GM12878 (cell line): Measurements from ENCODE around the gene AOPEP. TPM values are rescaled to one million over a fixed set of nuclear protein-coding genes. Genes with fewer than 3 reads are reported as not detected.

ENCODE experiments used
- ATAC-seq: fragments of 200-7000 bp; cut with Tn5 transposase; 3 replicates; pipeline ENCODE4 v1.9.1; 2020; ENCODE audit warnings: mild to moderate bottlenecking, moderate library complexity
- BruUV-seq: library from RNA; stranded (reverse); fragments of 400-500 nt; replicated peaks from 2 replicates; lab custom pipeline; 2021; lab: Mats Ljungman, UMichigan
- CTCF ChIA-PET: fragments of 300-600 bp; sonication (Branson Sonifier 250); formaldehyde crosslinking; extraction: SDS; loops from one replicate; lab custom pipeline; 2021; ENCODE audit warnings: inconsistent platforms; lab: Yijun Ruan, JAX
- POLR2A ChIA-PET: fragments of 350-600 bp; formaldehyde crosslinking; extraction: SDS; loops from one replicate; lab custom pipeline; 2021; ENCODE audit warnings: inconsistent platforms; lab: Charles Lee
- RAD21 ChIA-PET: fragments of 300-600 bp; sonication (Branson Sonifier 250); formaldehyde crosslinking; loops from one replicate; lab custom pipeline; 2023; ENCODE audit warnings: antibody characterized with exemption; ENCODE audit not compliant: unreplicated experiment; lab: Charles Lee
- SMC1A ChIA-PET: fragments of 300-600 bp; sonication (Branson Sonifier 250); formaldehyde crosslinking; loops from one replicate; lab custom pipeline; 2023; ENCODE audit not compliant: unreplicated experiment, uncharacterized antibody; lab: Charles Lee
- DNase-seq: peaks from one replicate; pipeline ENCODE4 v3.0.0-alpha.2; 2011; ENCODE audit warnings: low read depth, low spot score
- FAIRE-seq: peaks from 3 replicates; lab custom pipeline; 2011; peaks lifted over from hg19 to GRCh38; lab: Jason Lieb, UNC
- H2AFZ ChIP-seq: 2 replicates; pipeline ENCODE4 v1.6.0; 2011; ENCODE audit warnings: low read depth, low read length, control low read depth; ENCODE audit not compliant: control insufficient read depth
- H3K27ac ChIP-seq: 2 replicates; pipeline ENCODE4 v1.5.1; 2011; ENCODE audit warnings: control low read depth; ENCODE audit not compliant: control insufficient read depth, insufficient read depth
- H3K27me3 ChIP-seq, 2 experiments: replicated peaks in 1 of 2; 2 replicates each; pipeline versions ENCODE4 v1.6.0 to v1.6.1; 2011; ENCODE audit warnings: low read length in 1 of 2; ENCODE audit not compliant: control insufficient read depth in 2 of 2, insufficient read depth in 2 of 2
- H3K36me3 ChIP-seq, 2 experiments: 2 replicates each; pipeline ENCODE4 v1.5.1; 2011; ENCODE audit warnings: low read length in 1 of 2; ENCODE audit not compliant: control insufficient read depth in 2 of 2, insufficient read depth in 2 of 2
- H3K4me1 ChIP-seq: 2 replicates; pipeline ENCODE4 v1.6.1; 2011; ENCODE audit warnings: mild to moderate bottlenecking, low read length, moderate library complexity, mixed read lengths; ENCODE audit not compliant: control insufficient read depth, insufficient read depth
- H3K4me2 ChIP-seq: 2 replicates; pipeline ENCODE4 v1.6.0; 2011; ENCODE audit warnings: control low read depth; ENCODE audit not compliant: control insufficient read depth, insufficient read depth
- H3K4me3 ChIP-seq: fragments of 200-600 bp; sonication (generic); 2 replicates; pipeline ENCODE4 v1.5.1; 2016
- H3K79me2 ChIP-seq: 2 replicates; pipeline ENCODE4 v1.6.0; 2011; ENCODE audit warnings: low read length; ENCODE audit not compliant: control insufficient read depth, insufficient read depth
- H3K9ac ChIP-seq: 2 replicates; pipeline ENCODE4 v1.8.0; 2011; ENCODE audit warnings: low read length, control low read depth, mixed read lengths; ENCODE audit not compliant: control insufficient read depth, insufficient read depth
- H3K9me3 ChIP-seq: replicated peaks from 3 replicates; pipeline ENCODE4 v1.5.1; 2011; ENCODE audit warnings: mild to moderate bottlenecking, low read length; ENCODE audit not compliant: control insufficient read depth, insufficient read depth
- H4K20me1 ChIP-seq: 2 replicates; pipeline ENCODE4 v1.6.0; 2011; ENCODE audit not compliant: control insufficient read depth, insufficient read depth
- CBX5 ChIP-seq: sonication (generic); IDR thresholded peaks from 2 replicates; pipeline ENCODE4 v1.6.1; 2016; ENCODE audit warnings: low read depth, moderate library complexity, mild to moderate bottlenecking, inconsistent platforms
- HDAC6 ChIP-seq: fragments of 200-600 bp; sonication (generic); IDR thresholded peaks from one replicate; pipeline ENCODE4 v1.8.0; 2017; ENCODE audit warnings: antibody characterized with exemption; ENCODE audit not compliant: unreplicated experiment
- JUNB ChIP-seq: IDR thresholded peaks from 2 replicates; pipeline ENCODE4 v1.6.1; 2016; ENCODE audit warnings: antibody characterized with exemption, mild to moderate bottlenecking
- SMC3 ChIP-seq: IDR thresholded peaks from 2 replicates; pipeline ENCODE4 v1.6.1; 2011; ENCODE audit warnings: low read length, improper control_type of control experiment, borderline replicate concordance
- SUZ12 ChIP-seq: fragments of 200-600 bp; sonication (generic); IDR thresholded peaks from one replicate; pipeline ENCODE4 v1.6.1; 2018; ENCODE audit warnings: antibody characterized with exemption, mild to moderate bottlenecking; ENCODE audit not compliant: unreplicated experiment
- WGBS: methylation state at CpG from one replicate; pipeline ENCODE4 v1.1.6; 2016; ENCODE audit warnings: low lambda C conversion rate; ENCODE audit not compliant: insufficient replicate concordance, insufficient coverage; ENCODE audit errors: missing lambda C conversion rate; 5-methylcytosine and 5-hydroxymethylcytosine counted together
- in situ Hi-C: fragments of 300-500 bp; cut with MboI; formaldehyde crosslinking; loops from 9 replicates; pipeline ENCODE4 v1.14.3; 2018; ENCODE audit warnings: mixed read lengths
- intact Hi-C: fragments of 100-400 bp; cut with micrococcal nuclease; formaldehyde crosslinking; loops from one replicate; pipeline ENCODE4 v1.14.2; 2022; ENCODE audit not compliant: unreplicated experiment
- polyA plus RNA-seq, 11 experiments: library from polyadenylated mRNA; depleted of rRNA in 4 of 11; unstranded in 6 of 11; stranded (reverse) in 5 of 11; fragments of >200 nt; fragmentation: Nextera tagmentation in 4 of 11; fragmentation: Illumina TruSeq in 1 of 11; extraction: Ambion mirVana in 4 of 11; extraction: Trizol in 1 of 11; gene quantifications; 1 replicate in 1 of 11; 2 replicates in 10 of 11; pipeline versions ENCODE4 v1.2.1 to v1.2.3, GENCODE V29; 2011 to 2016; ENCODE audit warnings: inconsistent platforms in 2 of 11, missing spikeins in 2 of 11, low read depth in 1 of 11
- total RNA-seq, 4 experiments: library from RNA; depleted of rRNA in 3 of 4; stranded (reverse); fragments of >200 nt in 3 of 4; fragmentation: Illumina TruSeq in 1 of 4; extraction: Trizol in 1 of 4; gene quantifications; 2 replicates each; pipeline versions ENCODE4 v1.2.1 to v1.2.3, GENCODE V29; 2013 to 2021
- TF ChIP-seq, protein P1 (sequence below): fragments of 450-650 bp; IDR thresholded peaks from 2 replicates; pipeline ENCODE4 v1.6.1; 2017; ENCODE audit warnings: mild to moderate bottlenecking, moderate library complexity

AOPEP gene
- total and polyA plus RNA-seq, 10 of the 15 experiments (the other 5 are each of a cell fraction or from before 2014, with no cell fraction given), result 2.3 to 16.9 (median 10.1) TPM

DNA sequence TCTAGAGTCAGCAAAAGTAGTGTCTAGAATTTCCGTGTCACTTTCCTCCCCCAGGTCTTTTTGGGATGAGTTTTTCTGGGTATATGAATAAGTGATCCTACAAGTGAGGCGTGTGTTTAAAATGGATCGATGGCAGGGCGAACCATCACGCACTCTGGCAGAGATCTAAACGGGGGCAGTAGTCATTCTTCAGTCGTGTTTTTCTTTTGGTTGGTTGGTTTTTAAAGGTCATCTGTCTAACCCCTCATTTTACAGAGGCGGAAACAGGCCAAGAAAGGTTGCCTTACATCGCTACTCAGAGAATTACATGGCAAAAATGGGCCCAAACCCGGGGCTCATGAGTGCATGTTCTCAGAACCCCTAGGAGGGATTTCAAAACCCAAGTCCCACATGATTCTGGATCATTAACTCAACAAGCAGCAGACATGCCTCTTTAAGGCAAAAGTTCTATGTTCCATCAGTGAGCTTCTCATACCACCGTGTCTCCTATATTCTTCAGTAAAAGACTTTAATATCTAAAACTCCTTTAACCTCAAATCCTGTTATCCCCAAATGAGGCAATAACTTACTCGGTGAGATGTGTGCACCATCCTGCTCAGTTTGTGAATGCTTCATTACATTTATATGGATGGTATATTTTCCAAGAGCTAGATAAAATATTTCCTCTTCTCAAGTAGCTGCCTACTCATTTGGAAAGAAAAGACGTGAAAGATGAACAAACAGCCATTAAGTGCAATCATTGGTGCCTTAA, 145.8 kb downstream of the AOPEP start:
- DNase-seq (no peak), FAIRE-seq (no peak), ATAC-seq (no peak)
- ChIA-PET SMC1A (interaction anchor here (0.5 to 2.8 kb wide), 5 partner anchors 11 to 148 kb away, joined by 3 to 9 read pairs (median 4); no protein-coding TSS in a partner anchor), CTCF (interaction anchor here (1.1 kb wide), 1 partner anchor 11 kb away, joined by 4 read pairs; no protein-coding TSS in a partner anchor), POLR2A (interaction anchor here (1.0 kb wide), 1 partner anchor 23 kb away, joined by 3 read pairs; no protein-coding TSS in a partner anchor), RAD21 (interaction anchor here (0.8 kb wide), 1 partner anchor 68 kb away, joined by 3 read pairs; no protein-coding TSS in a partner anchor)
- H3K36me3 ChIP-seq, result no peaks in the 10 kb centered on the region
- no peaks in the 10 kb centered on the region for H4K20me1 ChIP-seq
- peaks cover 7% of the 10 kb centered on the region for H3K4me1 ChIP-seq
- in situ Hi-C loops (no loop called here), intact Hi-C loops (no loop called here)
- H3K4me2 ChIP-seq, result no peak overlapping the region
- H3K27ac ChIP-seq, result no peak overlapping the region
- 88% methylated on average over 13 of the region's 13 CpGs for WGBS
- H3K9ac ChIP-seq, result no peak overlapping the region
- H3K27me3 ChIP-seq, result no peaks in the 10 kb centered on the region
- no TSS peak for BruUV-seq
- no peaks in the 10 kb centered on the region for H3K9me3 ChIP-seq
- H3K4me3 ChIP-seq, result no peak overlapping the region
- H3K79me2 ChIP-seq, result no peaks in the 10 kb centered on the region
- H2AFZ ChIP-seq, result no peak overlapping the region
- no peak for TF ChIP-seq SMC3
- TF ChIP-seq CBX5, result no peak
- TF ChIP-seq, protein P1, sequence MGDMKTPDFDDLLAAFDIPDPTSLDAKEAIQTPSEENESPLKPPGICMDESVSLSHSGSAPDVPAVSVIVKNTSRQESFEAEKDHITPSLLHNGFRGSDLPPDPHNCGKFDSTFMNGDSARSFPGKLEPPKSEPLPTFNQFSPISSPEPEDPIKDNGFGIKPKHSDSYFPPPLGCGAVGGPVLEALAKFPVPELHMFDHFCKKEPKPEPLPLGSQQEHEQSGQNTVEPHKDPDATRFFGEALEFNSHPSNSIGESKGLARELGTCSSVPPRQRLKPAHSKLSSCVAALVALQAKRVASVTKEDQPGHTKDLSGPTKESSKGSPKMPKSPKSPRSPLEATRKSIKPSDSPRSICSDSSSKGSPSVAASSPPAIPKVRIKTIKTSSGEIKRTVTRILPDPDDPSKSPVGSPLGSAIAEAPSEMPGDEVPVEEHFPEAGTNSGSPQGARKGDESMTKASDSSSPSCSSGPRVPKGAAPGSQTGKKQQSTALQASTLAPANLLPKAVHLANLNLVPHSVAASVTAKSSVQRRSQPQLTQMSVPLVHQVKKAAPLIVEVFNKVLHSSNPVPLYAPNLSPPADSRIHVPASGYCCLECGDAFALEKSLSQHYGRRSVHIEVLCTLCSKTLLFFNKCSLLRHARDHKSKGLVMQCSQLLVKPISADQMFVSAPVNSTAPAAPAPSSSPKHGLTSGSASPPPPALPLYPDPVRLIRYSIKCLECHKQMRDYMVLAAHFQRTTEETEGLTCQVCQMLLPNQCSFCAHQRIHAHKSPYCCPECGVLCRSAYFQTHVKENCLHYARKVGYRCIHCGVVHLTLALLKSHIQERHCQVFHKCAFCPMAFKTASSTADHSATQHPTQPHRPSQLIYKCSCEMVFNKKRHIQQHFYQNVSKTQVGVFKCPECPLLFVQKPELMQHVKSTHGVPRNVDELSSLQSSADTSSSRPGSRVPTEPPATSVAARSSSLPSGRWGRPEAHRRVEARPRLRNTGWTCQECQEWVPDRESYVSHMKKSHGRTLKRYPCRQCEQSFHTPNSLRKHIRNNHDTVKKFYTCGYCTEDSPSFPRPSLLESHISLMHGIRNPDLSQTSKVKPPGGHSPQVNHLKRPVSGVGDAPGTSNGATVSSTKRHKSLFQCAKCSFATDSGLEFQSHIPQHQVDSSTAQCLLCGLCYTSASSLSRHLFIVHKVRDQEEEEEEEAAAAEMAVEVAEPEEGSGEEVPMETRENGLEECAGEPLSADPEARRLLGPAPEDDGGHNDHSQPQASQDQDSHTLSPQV, result no peak
- no peak for TF ChIP-seq JUNB
- TF ChIP-seq HDAC6, result no peak
- TF ChIP-seq SUZ12, result no peak
